PC-9 (cell line): Measurements from ENCODE around the gene CLDND2. TPM values are rescaled to one million over a fixed set of nuclear protein-coding genes. Genes with fewer than 3 reads are reported as not detected.

Source experiments
- BruUV-seq: library from RNA; stranded (reverse); fragments of 400-500 nt; replicated peaks from 2 replicates; lab custom pipeline; 2021; lab: Mats Ljungman, UMichigan
- CTCF ChIA-PET: fragments of 300-600 bp; sonication (Branson Sonifier 250); formaldehyde crosslinking; loops from one replicate; lab custom pipeline; 2022; ENCODE audit warnings: antibody characterized with exemption; lab: Charles Lee
- POLR2A ChIA-PET: fragments of 300-600 bp; sonication (Branson Sonifier 250); formaldehyde crosslinking; loops from one replicate; lab custom pipeline; 2022; ENCODE audit warnings: antibody characterized with exemption; ENCODE audit not compliant: unreplicated experiment; lab: Charles Lee
- DNase-seq, 2 experiments: peaks; one replicate each; pipeline versions ENCODE4 v3.0.0 to v3.0.0-alpha.2; 2015 to 2022; ENCODE audit warnings: mixed read lengths in 1 of 2
- H2AFZ ChIP-seq: fragments of 200-600 bp; sonication (generic); 2 replicates; pipeline ENCODE4 v1.8.1; 2017; ENCODE audit warnings: antibody characterized with exemption
- H3F3A ChIP-seq: fragments of 200-600 bp; sonication (generic); 2 replicates; pipeline ENCODE4 v1.8.1; 2017; ENCODE audit warnings: antibody characterized with exemption, mild to moderate bottlenecking, low read depth; ENCODE audit not compliant: insufficient read depth
- H3K27ac ChIP-seq: fragments of 200-600 bp; sonication (generic); 2 replicates; pipeline ENCODE4 v1.6.1; 2016; ENCODE audit warnings: mixed run types
- H3K27me3 ChIP-seq: fragments of 200-600 bp; sonication (generic); 2 replicates; pipeline ENCODE4 v1.6.1; 2016; ENCODE audit warnings: low read depth, mixed run types; ENCODE audit not compliant: insufficient read depth
- H3K36me3 ChIP-seq: fragments of 200-600 bp; sonication (generic); 2 replicates; pipeline ENCODE4 v1.6.1; 2016; ENCODE audit warnings: low read depth, mixed run types
- H3K4me1 ChIP-seq: fragments of 200-600 bp; sonication (generic); replicated peaks from 2 replicates; pipeline ENCODE4 v1.6.1; 2016; ENCODE audit warnings: mixed run types; ENCODE audit not compliant: insufficient read depth
- H3K4me2 ChIP-seq: fragments of 200-600 bp; sonication (generic); 2 replicates; pipeline ENCODE4 v1.6.1; 2017; ENCODE audit warnings: mixed run types
- H3K4me3 ChIP-seq: fragments of 200-600 bp; sonication (generic); 2 replicates; pipeline ENCODE4 v1.6.1; 2016; ENCODE audit warnings: mixed run types
- H3K79me2 ChIP-seq: fragments of 200-600 bp; sonication (generic); 2 replicates; pipeline ENCODE4 v1.6.1; 2017; ENCODE audit warnings: low read depth, mixed run types
- H3K9me2 ChIP-seq: fragments of 200-600 bp; sonication (generic); 2 replicates; pipeline ENCODE4 v1.8.1; 2017; ENCODE audit warnings: mild to moderate bottlenecking; ENCODE audit not compliant: insufficient read depth
- H3K9me3 ChIP-seq: fragments of 200-600 bp; sonication (generic); 2 replicates; pipeline ENCODE4 v1.8.1; 2016; ENCODE audit warnings: low read depth; ENCODE audit not compliant: insufficient read depth
- H4K20me1 ChIP-seq: fragments of 200-600 bp; sonication (generic); 2 replicates; pipeline ENCODE4 v1.8.1; 2017; ENCODE audit not compliant: insufficient read depth
- EZH2 ChIP-seq: fragments of 200-600 bp; sonication (generic); IDR thresholded peaks from 2 replicates; pipeline ENCODE4 v1.8.0; 2017; ENCODE audit warnings: antibody characterized with exemption, low read depth
- intact Hi-C: fragments of 100-400 bp; cut with micrococcal nuclease; formaldehyde crosslinking; loops from one replicate; pipeline ENCODE4 v1.10.0; 2022; ENCODE audit not compliant: unreplicated experiment
- total RNA-seq: library from RNA; stranded (reverse); gene quantifications from 2 replicates; pipeline ENCODE4 v1.2.3, GENCODE V29; 2021
- TF ChIP-seq, protein P1 (sequence below): fragments of 200-600 bp; sonication (generic); conservative IDR thresholded peaks from 2 replicates; pipeline ENCODE4 v1.6.1; 2017; ENCODE audit warnings: mixed run types, antibody characterized with exemption, mild to moderate bottlenecking, moderate library complexity

The CLDND2 gene
- total RNA-seq, 1 experiment from 2014 or later: 4.5 TPM

DNA sequence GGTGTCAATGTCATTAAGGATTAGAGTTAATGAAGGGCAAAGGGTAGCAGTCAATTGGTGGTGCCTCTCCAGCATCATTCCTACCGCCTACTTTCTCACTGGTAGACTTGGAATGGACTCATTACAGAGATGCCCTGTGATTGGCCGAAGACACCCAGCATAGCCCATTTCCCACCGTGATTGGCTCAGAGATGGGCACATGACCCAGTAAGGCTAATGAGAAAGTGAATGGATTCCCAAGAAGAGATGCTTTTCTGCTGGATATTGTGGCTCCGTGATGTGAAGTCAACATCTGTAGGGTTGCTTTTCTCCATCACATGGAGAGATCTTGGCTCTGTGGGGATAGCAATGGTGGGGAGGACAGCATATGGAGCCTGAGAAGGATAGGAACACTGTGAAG lies 38.4 kb downstream of the CLDND2 start:
- BruUV-seq: no TSS peak
- no peak overlapping the region for H3K4me3 ChIP-seq
- no peak for DNase-seq
- ChIA-PET POLR2A (no interaction called here), CTCF (no interaction called here)
- no peaks in the 10 kb centered on the region for H3K9me3 ChIP-seq
- H3K9me2 ChIP-seq: no peaks in the 10 kb centered on the region
- no peak overlapping the region for H2AFZ ChIP-seq
- H3K79me2 ChIP-seq: no peaks in the 10 kb centered on the region
- no peaks in the 10 kb centered on the region for H4K20me1 ChIP-seq
- H3K36me3 ChIP-seq: no peaks in the 10 kb centered on the region
- no peaks in the 10 kb centered on the region for H3F3A ChIP-seq
- no peak overlapping the region for H3K27ac ChIP-seq
- TF ChIP-seq EZH2: no peak
- TF ChIP-seq, protein P1, sequence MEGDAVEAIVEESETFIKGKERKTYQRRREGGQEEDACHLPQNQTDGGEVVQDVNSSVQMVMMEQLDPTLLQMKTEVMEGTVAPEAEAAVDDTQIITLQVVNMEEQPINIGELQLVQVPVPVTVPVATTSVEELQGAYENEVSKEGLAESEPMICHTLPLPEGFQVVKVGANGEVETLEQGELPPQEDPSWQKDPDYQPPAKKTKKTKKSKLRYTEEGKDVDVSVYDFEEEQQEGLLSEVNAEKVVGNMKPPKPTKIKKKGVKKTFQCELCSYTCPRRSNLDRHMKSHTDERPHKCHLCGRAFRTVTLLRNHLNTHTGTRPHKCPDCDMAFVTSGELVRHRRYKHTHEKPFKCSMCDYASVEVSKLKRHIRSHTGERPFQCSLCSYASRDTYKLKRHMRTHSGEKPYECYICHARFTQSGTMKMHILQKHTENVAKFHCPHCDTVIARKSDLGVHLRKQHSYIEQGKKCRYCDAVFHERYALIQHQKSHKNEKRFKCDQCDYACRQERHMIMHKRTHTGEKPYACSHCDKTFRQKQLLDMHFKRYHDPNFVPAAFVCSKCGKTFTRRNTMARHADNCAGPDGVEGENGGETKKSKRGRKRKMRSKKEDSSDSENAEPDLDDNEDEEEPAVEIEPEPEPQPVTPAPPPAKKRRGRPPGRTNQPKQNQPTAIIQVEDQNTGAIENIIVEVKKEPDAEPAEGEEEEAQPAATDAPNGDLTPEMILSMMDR: no peak
- H3K4me2 ChIP-seq: no peak overlapping the region
- no peaks in the 10 kb centered on the region for H3K4me1 ChIP-seq
- peaks cover 8% of the 10 kb centered on the region; the same call in 1 of the 2 replicates for H3K27me3 ChIP-seq
- intact Hi-C loops: no loop called here

DNA sequence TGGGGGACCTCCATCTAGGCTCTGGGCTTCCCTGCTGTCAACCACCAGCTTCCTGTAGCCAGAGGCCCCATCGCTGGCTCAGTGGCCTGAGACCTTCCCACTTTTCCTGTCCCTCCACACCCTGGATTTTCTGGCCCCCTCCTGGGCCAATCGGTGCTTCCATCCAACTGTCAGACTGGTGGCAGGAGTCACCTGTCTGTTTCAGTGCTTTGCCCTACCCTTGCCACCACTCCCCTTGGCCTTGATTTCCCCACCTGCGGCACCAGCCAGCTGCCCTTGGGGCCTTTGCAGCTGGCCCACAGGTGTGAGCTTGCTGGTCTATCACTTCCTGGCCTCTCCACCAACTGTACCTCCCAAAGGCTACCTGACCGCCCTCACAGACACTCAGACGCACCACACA lies 39.4 kb downstream of the CLDND2 start:
- intact Hi-C loops: no loop called here
- Histone ChIP-seq H3K4me1 (no peaks in the 10 kb centered on the region), H3K36me3 (no peaks in the 10 kb centered on the region), H3F3A (no peaks in the 10 kb centered on the region), H4K20me1 (no peaks in the 10 kb centered on the region), H2AFZ (no peak overlapping the region), H3K27me3 (peaks cover 11% of the 10 kb centered on the region), H3K27ac (no peak overlapping the region), H3K9me3 (no peaks in the 10 kb centered on the region), H3K4me2 (no peak overlapping the region), H3K9me2 (no peaks in the 10 kb centered on the region), H3K79me2 (no peaks in the 10 kb centered on the region), H3K4me3 (no peak overlapping the region)
- CTCF ChIA-PET: no interaction called here
- BruUV-seq: no TSS peak
- no peak for DNase-seq
- TF ChIP-seq, protein P1: no peak
- TF ChIP-seq EZH2: no peak
- POLR2A ChIA-PET: no interaction called here

DNA sequence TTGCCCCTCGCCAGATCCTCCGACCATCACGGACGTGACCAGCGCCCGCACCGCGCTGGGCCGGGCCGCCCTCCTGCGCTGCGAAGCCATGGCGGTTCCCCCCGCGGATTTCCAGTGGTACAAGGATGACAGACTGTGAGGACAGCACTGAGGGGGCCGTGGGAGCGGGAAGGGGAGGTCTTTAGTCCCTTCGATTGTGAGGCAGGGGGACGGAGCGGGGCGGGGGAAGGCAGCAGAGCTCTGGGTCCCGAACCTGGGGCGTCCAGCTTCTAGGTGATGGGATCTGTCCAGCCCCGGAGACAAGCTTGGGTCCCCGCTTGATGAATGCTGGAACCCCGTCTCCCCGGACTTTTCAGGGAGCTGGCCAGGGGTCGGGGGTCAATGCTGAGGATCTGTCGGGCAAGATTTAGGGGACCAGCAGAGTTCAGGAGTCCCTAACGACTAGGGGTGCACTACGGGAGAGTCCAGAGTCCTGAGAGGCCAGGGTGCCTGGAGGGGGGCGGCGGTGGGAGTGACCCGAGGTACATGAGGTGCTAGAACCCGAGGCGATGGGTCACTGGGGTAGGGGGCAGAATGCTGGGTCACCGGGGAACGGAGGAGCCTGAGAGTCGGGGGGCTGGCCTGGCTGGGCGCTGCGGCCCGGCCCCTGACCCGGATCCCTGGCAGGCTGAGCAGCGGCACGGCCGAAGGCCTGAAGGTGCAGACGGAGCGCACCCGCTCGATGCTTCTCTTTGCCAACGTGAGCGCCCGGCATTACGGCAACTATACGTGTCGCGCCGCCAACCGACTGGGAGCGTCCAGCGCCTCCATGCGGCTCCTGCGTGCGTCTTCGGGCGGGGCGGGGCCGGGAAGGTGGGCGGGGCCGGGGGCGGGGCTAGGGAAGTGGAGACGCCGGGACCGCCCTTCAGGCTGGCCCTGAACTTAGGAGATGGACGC lies 41.5 kb downstream of the CLDND2 start:
- Histone ChIP-seq H3F3A (no peaks in the 10 kb centered on the region), H3K36me3 (no peaks in the 10 kb centered on the region), H3K4me1 (no peaks in the 10 kb centered on the region), H3K9me3 (no peaks in the 10 kb centered on the region), H3K27ac (no peak overlapping the region), H3K9me2 (no peaks in the 10 kb centered on the region), H3K4me3 (no peak overlapping the region), H2AFZ (no peak overlapping the region), H3K27me3 (peaks cover 31% of the 10 kb centered on the region), H3K79me2 (no peaks in the 10 kb centered on the region), H4K20me1 (no peaks in the 10 kb centered on the region), H3K4me2 (no peak overlapping the region)
- no peak for TF ChIP-seq EZH2
- TF ChIP-seq, protein P1: no peak
- no TSS peak for BruUV-seq
- ChIA-PET CTCF (no interaction called here), POLR2A (no interaction called here)
- intact Hi-C loops: no loop called here
- DNase-seq: no peak
